Activated naive CD4-positive, alpha-beta T cell treated with anti-CD3 and anti-CD28 coated beads, Interleukin-2, amount 50 U/mL, for 24 hours (primary cell): ENCODE data around the gene ARR3.
"Not testable (repeated sequence)": the region's sequence is repeated elsewhere in the genome, so short reads cannot be mapped to it uniquely, and the experiment has no call there.

Experiments
- H3K27ac Mint-ChIP-seq: one replicate; pipeline ENCODE4 v1.8.0; 2021; ENCODE audit warnings: mild to moderate bottlenecking, mixed read lengths
- H3K27me3 Mint-ChIP-seq: one replicate; pipeline ENCODE4 v1.8.0; 2021; ENCODE audit warnings: mixed read lengths
- H3K36me3 Mint-ChIP-seq: one replicate; pipeline ENCODE4 v1.8.0; 2021; ENCODE audit warnings: mixed read lengths
- H3K4me1 Mint-ChIP-seq: one replicate; pipeline ENCODE4 v1.8.0; 2021; ENCODE audit warnings: mixed read lengths
- H3K4me3 Mint-ChIP-seq: one replicate; pipeline ENCODE4 v1.8.0; 2021; ENCODE audit warnings: mild to moderate bottlenecking, mixed read lengths
- H3K9me3 Mint-ChIP-seq: one replicate; pipeline ENCODE4 v1.8.0; 2021; ENCODE audit warnings: mixed read lengths

ARR3 gene

GRCh38 chrX:70323628-70324027 is 55.5 kb downstream of the ARR3 start:
- H3K4me3 Mint-ChIP-seq, H3K27ac Mint-ChIP-seq, H3K27me3 Mint-ChIP-seq, H3K9me3 Mint-ChIP-seq, H3K36me3 Mint-ChIP-seq, H3K4me1 Mint-ChIP-seq: not testable (repeated sequence)

- no peak overlapping the region for H3K4me3 Mint-ChIP-seq
- no peaks in the 10 kb centered on the region for H3K9me3 Mint-ChIP-seq
- peak overlapping the region; percentile 59 for H3K27ac Mint-ChIP-seq
- no peaks in the 10 kb centered on the region for H3K36me3 Mint-ChIP-seq
- no peaks in the 10 kb centered on the region for H3K4me1 Mint-ChIP-seq
- H3K27me3 Mint-ChIP-seq: no peaks in the 10 kb centered on the region
These were observed 56.2 kb downstream of the ARR3 start for GRCh38 chrX:70324326-70324725.

- Mint-ChIP-seq H3K4me3 (no peak overlapping the region), H3K27ac (no peak overlapping the region), H3K27me3 (no peaks in the 10 kb centered on the region), H3K4me1 (no peaks in the 10 kb centered on the region), H3K36me3 (no peaks in the 10 kb centered on the region), H3K9me3 (no peaks in the 10 kb centered on the region)
These were observed 63.0 kb downstream of the ARR3 start for GRCh38 chrX:70331161-70331560.
